C4-2B (cell line): Measurements from ENCODE around the gene BABAM2.

Source experiments
- CTCF ChIP-seq: fragments of 450-650 bp; conservative IDR thresholded peaks from 2 replicates; pipeline ENCODE4 v1.5.1; 2017; ENCODE audit warnings: mild to moderate bottlenecking
- ZFX ChIP-seq: fragments of 450-650 bp; IDR thresholded peaks from 2 replicates; pipeline ENCODE4 v1.6.1; 2017

GRCh38 chr2:28134262-28134812, 243.8 kb downstream of the BABAM2 start:
- no peak for TF ChIP-seq CTCF
- TF ChIP-seq ZFX: no peak
